WERI-Rb-1 (cell line): ENCODE measurements around the gene CMPK1.

ENCODE experiments used
- DNase-seq: peaks from one replicate; pipeline ENCODE4 v3.0.0-alpha.2; 2020
- H3K27ac ChIP-seq: fragments of 250-450 bp; sonication (Bioruptor Pico); 2 replicates; pipeline ENCODE4 v1.5.1; 2020; ENCODE audit warnings: mild to moderate bottlenecking, moderate library complexity
- H3K27me3 ChIP-seq: fragments of 250-450 bp; sonication (Bioruptor Pico); 2 replicates; pipeline ENCODE4 v1.5.1; 2021; ENCODE audit warnings: mild to moderate bottlenecking, low read depth, moderate library complexity; ENCODE audit not compliant: insufficient read depth, severe bottlenecking
- H3K36me3 ChIP-seq: fragments of 250-450 bp; sonication (Bioruptor Pico); 2 replicates; pipeline ENCODE4 v1.5.1; 2020; ENCODE audit warnings: mild to moderate bottlenecking, moderate library complexity
- H3K4me3 ChIP-seq: 2 replicates; pipeline ENCODE4 v1.5.1; 2011; ENCODE audit warnings: low read depth, mild to moderate bottlenecking, control low read depth, low read length
- H3K9me3 ChIP-seq: fragments of 250-450 bp; sonication (Bioruptor Pico); 2 replicates; pipeline ENCODE4 v1.5.1; 2021; ENCODE audit warnings: mild to moderate bottlenecking, moderate library complexity; ENCODE audit not compliant: severe bottlenecking
- CTCF ChIP-seq: IDR thresholded peaks from 2 replicates; pipeline ENCODE4 v1.5.1; 2011; ENCODE audit warnings: low read depth, mild to moderate bottlenecking, control low read depth, inconsistent platforms, low read length

Gene CMPK1

GRCh38 chr1:47393141-47393540 is 59.6 kb downstream of the CMPK1 start:
- Histone ChIP-seq H3K27ac (no peak overlapping the region), H3K9me3 (no peaks in the 10 kb centered on the region), H3K27me3 (no peaks in the 10 kb centered on the region), H3K4me3 (no peak overlapping the region), H3K36me3 (no peaks in the 10 kb centered on the region)
- TF ChIP-seq CTCF: no peak
- no peak for DNase-seq

GRCh38 chr1:47395433-47395832 is 61.8 kb downstream of the CMPK1 start:
- no peaks in the 10 kb centered on the region for H3K9me3 ChIP-seq
- H3K36me3 ChIP-seq: no peaks in the 10 kb centered on the region
- TF ChIP-seq CTCF: no peak
- no peak overlapping the region for H3K27ac ChIP-seq
- H3K27me3 ChIP-seq: no peaks in the 10 kb centered on the region
- H3K4me3 ChIP-seq: no peak overlapping the region
- DNase-seq: no peak

- H3K4me3 ChIP-seq: no peak overlapping the region
- H3K36me3 ChIP-seq: no peaks in the 10 kb centered on the region
- DNase-seq: no peak
- no peaks in the 10 kb centered on the region for H3K27me3 ChIP-seq
- no peak overlapping the region for H3K27ac ChIP-seq
- no peaks in the 10 kb centered on the region for H3K9me3 ChIP-seq
- TF ChIP-seq CTCF: no peak
Observed at GRCh38 chr1:47396671-47397196, 63.1 kb downstream of the CMPK1 start.

DNA sequence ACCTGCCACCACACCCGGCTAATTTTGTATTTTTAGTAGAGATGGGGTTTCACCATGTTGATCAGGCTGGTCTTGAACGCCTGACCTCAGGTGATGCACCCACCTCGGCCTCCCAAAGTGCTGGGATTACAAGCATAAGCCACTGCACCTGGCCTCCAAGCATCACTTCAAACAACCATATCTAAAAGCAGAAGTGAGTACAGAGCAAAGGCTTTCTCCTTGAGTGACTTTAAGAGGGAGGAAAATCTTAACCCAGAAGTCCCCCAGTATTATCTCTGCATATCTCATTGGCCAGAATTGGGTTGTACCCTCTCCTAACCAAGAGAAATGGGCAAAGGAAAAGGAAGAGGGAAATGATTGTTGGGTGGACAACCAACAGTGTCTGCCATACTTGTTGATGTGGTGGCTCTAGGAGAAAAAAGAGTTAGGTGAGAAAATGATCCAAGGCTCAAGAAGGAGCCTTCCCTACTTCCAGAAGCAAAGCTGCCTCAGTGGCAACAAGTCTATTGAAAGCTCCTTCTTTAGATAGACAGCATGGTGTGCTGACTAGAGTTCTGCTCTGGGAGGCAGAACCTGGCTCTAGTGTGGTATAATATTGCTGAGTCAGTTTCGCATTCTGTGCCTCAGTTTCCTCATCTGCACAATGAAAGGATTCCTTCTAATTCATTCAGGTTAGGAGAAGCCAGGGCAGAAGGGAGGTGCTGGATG is 65.7 kb downstream of the CMPK1 start:
- no peak for DNase-seq
- H3K36me3 ChIP-seq: no peaks in the 10 kb centered on the region
- no peak overlapping the region for H3K27ac ChIP-seq
- no peak for TF ChIP-seq CTCF
- no peak overlapping the region for H3K4me3 ChIP-seq
- H3K9me3 ChIP-seq: no peaks in the 10 kb centered on the region
- no peaks in the 10 kb centered on the region for H3K27me3 ChIP-seq

- H3K9me3 ChIP-seq: no peaks in the 10 kb centered on the region
- no peak for TF ChIP-seq CTCF
- no peaks in the 10 kb centered on the region for H3K36me3 ChIP-seq
- DNase-seq: peak; percentile 44
- H3K27me3 ChIP-seq: no peaks in the 10 kb centered on the region
- no peak overlapping the region for H3K27ac ChIP-seq
- H3K4me3 ChIP-seq: no peak overlapping the region
Observed at GRCh38 chr1:47399846-47400155, 66.2 kb downstream of the CMPK1 start.

- Histone ChIP-seq H3K36me3 (no peaks in the 10 kb centered on the region), H3K9me3 (no peaks in the 10 kb centered on the region), H3K27me3 (no peaks in the 10 kb centered on the region), H3K4me3 (no peak overlapping the region), H3K27ac (no peak overlapping the region)
- no peak for DNase-seq
- TF ChIP-seq CTCF: no peak
Observed at GRCh38 chr1:47401761-47402160, 68.2 kb downstream of the CMPK1 start.
